Transverse colon (tissue), 4 donors: Measurements from ENCODE around the gene EEPD1. TPM values are rescaled to one million over a fixed set of nuclear protein-coding genes. Genes with fewer than 3 reads are reported as not detected.

Experiments
- DNase-seq: peaks from one replicate; pipeline ENCODE4 v3.0.0-alpha.2; 2019
- H3K27ac ChIP-seq, 4 donors: fragments of 200-600 bp; sonication (generic); 2 replicates each; pipeline ENCODE4 v1.5.1; 2016 to 2018; ENCODE audit warnings: inconsistent platforms in 4 of 4
- H3K27me3 ChIP-seq: fragments of 200-600 bp; sonication (generic); 2 replicates; pipeline ENCODE4 v1.5.1; 2017; ENCODE audit warnings: inconsistent platforms
- H3K36me3 ChIP-seq, 4 donors: fragments of 200-600 bp; sonication (generic); 2 replicates each; pipeline ENCODE4 v1.5.1; 2017 to 2019; ENCODE audit warnings: inconsistent platforms in 4 of 4
- H3K4me1 ChIP-seq, 4 donors: fragments of 200-600 bp; sonication (generic); 2 replicates each; pipeline ENCODE4 v1.5.1; 2017 to 2020; ENCODE audit warnings: inconsistent platforms in 4 of 4
- H3K4me3 ChIP-seq, 4 donors: fragments of 200-600 bp; sonication (generic); 1 replicate in 1 of 4; 2 replicates in 3 of 4; pipeline versions ENCODE4 v1.5.1 to v1.6.1; 2017 to 2019; ENCODE audit warnings: inconsistent platforms in 4 of 4
- H3K9me3 ChIP-seq, 2 donors: fragments of 200-600 bp; sonication (generic); 2 replicates each; pipeline ENCODE4 v1.5.1; 2017 to 2019; ENCODE audit warnings: inconsistent platforms in 2 of 2
- EP300 ChIP-seq: sonication (generic); formaldehyde crosslinking; IDR thresholded peaks from one replicate; pipeline ENCODE4 v1.6.1; 2017; ENCODE audit warnings: antibody characterized with exemption, low read depth
- POLR2A ChIP-seq: fragments of 450-650 bp; IDR thresholded peaks from one replicate; pipeline ENCODE4 v1.6.1; 2016; ENCODE audit warnings: antibody characterized with exemption, mild to moderate bottlenecking, moderate library complexity
- POLR2AphosphoS5 ChIP-seq, 3 donors: sonication (generic); formaldehyde crosslinking; IDR thresholded peaks; one replicate each; pipeline ENCODE4 v1.6.1; 2016; ENCODE audit warnings: antibody characterized with exemption in 3 of 3
- WGBS, 2 donors: methylation state at CpG; one replicate each; pipeline ENCODE4 v1.1.5; 2018; ENCODE audit warnings: low coverage in 1 of 2; 5-methylcytosine and 5-hydroxymethylcytosine counted together
- in situ Hi-C, 4 donors: fragments of 200-750 bp; cut with MboI; loops; one replicate each; pipeline versions ENCODE4 v1.15.0 to v1.15.1; 2017; ENCODE audit warnings: low sequenced_read_pairs in 3 of 4, low pct_ligation_motif_present in 1 of 4, low pct_unique_long_range_greater_than_20kb in 1 of 4
- intact Hi-C: fragments of 100-400 bp; cut with DNase I; formaldehyde crosslinking; loops from one replicate; pipeline ENCODE4 v1.15.1; 2023; ENCODE audit warnings: low total_unique reads
- total RNA-seq, 4 donors: library from RNA; depleted of rRNA; stranded (reverse); fragments of >200 nt; gene quantifications; one replicate each; pipeline ENCODE4 v1.1.0, GENCODE V29; 2016
- TF ChIP-seq, protein P1 (sequence below), 5 experiments: fragments of 200-600 bp in 3 of 5; fragments of 450-650 bp in 2 of 5; sonication (generic) in 3 of 5; IDR thresholded peaks; 1 replicate in 2 of 5; 2 replicates in 3 of 5; pipeline ENCODE4 v1.5.1; 2016 to 2017; ENCODE audit warnings: antibody characterized with exemption in 5 of 5, inconsistent platforms in 3 of 5, mild to moderate bottlenecking in 2 of 5, moderate library complexity in 1 of 5

EEPD1 gene
- total RNA-seq, 4 donors from 2014 or later, result 16.2 to 36.2 (median 25.2) TPM

DNA sequence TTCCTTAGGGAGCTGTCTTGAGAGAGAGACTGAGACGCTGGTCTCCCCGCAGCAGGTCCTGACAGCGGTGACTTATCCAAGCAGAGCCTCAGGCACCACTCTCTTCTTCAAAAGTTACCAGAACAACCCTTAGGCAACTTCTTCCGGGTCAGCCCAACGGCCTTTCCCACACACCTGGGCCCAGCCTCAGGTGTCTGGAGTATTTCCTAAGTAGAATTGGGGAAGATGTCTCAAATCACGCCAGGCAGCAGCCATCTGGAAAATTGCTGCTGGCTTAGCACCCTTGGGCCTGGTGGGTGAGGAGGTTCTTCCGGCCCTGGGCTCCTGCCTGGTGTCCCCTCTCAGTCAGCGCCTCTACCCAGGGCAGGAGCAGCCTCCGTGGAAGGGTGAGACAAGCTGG, 156.2 kb downstream of the EEPD1 start:
- WGBS, 2 donors, result 89 to 93% methylated on average over 3 to 9 of the region's 9 CpGs
- in situ Hi-C loops, result loop anchor here in 1 of 4 donors (25.0 kb wide), 1 partner anchor 597 kb away; no protein-coding TSS in a partner anchor
- TF ChIP-seq POLR2A (no peak), EP300 (no peak), POLR2AphosphoS5 (IDR thresholded peaks at IDR 0.05) (no peak)
- TF ChIP-seq, protein P1, sequence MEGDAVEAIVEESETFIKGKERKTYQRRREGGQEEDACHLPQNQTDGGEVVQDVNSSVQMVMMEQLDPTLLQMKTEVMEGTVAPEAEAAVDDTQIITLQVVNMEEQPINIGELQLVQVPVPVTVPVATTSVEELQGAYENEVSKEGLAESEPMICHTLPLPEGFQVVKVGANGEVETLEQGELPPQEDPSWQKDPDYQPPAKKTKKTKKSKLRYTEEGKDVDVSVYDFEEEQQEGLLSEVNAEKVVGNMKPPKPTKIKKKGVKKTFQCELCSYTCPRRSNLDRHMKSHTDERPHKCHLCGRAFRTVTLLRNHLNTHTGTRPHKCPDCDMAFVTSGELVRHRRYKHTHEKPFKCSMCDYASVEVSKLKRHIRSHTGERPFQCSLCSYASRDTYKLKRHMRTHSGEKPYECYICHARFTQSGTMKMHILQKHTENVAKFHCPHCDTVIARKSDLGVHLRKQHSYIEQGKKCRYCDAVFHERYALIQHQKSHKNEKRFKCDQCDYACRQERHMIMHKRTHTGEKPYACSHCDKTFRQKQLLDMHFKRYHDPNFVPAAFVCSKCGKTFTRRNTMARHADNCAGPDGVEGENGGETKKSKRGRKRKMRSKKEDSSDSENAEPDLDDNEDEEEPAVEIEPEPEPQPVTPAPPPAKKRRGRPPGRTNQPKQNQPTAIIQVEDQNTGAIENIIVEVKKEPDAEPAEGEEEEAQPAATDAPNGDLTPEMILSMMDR (IDR thresholded peaks at IDR 0.05), result no peak
- Histone ChIP-seq H3K4me1 (peaks cover 0 to 3% (median under 1%) of the 10 kb centered on the region in 4 donors), H3K36me3 (no peaks in the 10 kb centered on the region), H3K27ac (no peak overlapping the region), H3K27me3 (no peaks in the 10 kb centered on the region), H3K4me3 (no peak overlapping the region), H3K9me3 (no peaks in the 10 kb centered on the region)
- intact Hi-C loops, result no loop called here
- no peak for DNase-seq

DNA sequence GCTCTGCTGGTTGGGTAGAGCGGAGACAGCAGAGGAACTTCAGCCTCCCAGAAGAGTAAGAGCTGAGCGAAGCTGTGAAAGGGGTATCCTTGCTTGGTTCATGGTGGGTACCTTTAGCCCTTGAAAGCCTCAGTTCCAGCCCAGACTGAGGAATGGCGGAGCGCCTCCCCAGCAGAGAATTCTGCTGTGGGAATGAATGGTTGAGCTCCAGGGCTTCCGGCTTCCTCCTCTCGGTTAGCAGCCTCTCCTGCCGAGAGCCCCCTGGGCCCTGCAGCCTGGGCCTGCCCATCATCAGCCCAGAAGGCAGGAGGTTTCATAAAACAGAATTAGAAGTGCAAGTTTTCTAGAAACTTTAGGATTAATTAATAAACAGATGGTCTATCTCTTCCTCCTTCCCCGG, 156.7 kb downstream of the EEPD1 start:
- no peak for DNase-seq
- intact Hi-C loops (no loop called here), in situ Hi-C loops (loop anchor here in 3 of 4 donors (10.0 to 25.0 kb wide), 2 partner anchors 315 to 597 kb away; no protein-coding TSS in a partner anchor)
- 93 to 97% methylated on average over 1 to 8 of the region's 8 CpGs for WGBS, 2 donors
- Histone ChIP-seq H3K27ac (no peak overlapping the region), H3K36me3 (no peaks in the 10 kb centered on the region), H3K4me3 (no peak overlapping the region), H3K27me3 (no peaks in the 10 kb centered on the region), H3K4me1 (peaks cover 0 to 3% (median 0%) of the 10 kb centered on the region in 4 donors), H3K9me3 (no peaks in the 10 kb centered on the region)
- TF ChIP-seq EP300, result no peak
- TF ChIP-seq POLR2AphosphoS5 (IDR thresholded peaks at IDR 0.05), result no peak
- TF ChIP-seq, protein P1 (IDR thresholded peaks at IDR 0.05), result no peak
- TF ChIP-seq POLR2A, result no peak

DNA sequence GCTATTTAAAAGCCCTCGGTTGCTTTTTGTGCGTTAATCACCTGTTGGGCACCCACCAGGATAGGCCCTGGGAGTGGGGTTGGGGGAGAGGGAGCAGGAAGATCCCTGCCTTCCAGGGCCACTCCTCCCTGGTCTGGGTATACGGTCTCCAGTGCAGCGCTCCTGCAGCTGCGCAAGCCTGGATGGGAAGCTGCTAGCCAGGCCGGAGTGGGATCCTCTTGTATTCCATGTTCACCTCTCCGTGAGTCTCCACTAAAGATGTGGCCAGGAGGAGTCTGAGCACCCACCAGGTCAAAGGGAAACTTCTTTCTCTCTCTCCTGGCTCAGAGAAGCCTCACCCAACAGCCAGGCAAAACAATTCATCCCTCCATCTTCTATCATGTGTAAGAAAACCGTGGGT, 157.8 kb downstream of the EEPD1 start:
- intact Hi-C loops (no loop called here), in situ Hi-C loops (loop anchor here in 3 of 4 donors (10.0 to 25.0 kb wide), 2 partner anchors 316 to 599 kb away; no protein-coding TSS in a partner anchor)
- Histone ChIP-seq H3K27ac (no peak overlapping the region), H3K4me3 (no peak overlapping the region), H3K27me3 (no peaks in the 10 kb centered on the region), H3K36me3 (no peaks in the 10 kb centered on the region), H3K9me3 (no peaks in the 10 kb centered on the region), H3K4me1 (peaks cover 0 to 8% (median 3%) of the 10 kb centered on the region in 4 donors)
- TF ChIP-seq POLR2AphosphoS5 (IDR thresholded peaks at IDR 0.05) (no peak), EP300 (no peak), POLR2A (no peak)
- TF ChIP-seq, protein P1 (IDR thresholded peaks at IDR 0.05), result no peak
- 85% methylated on average over 2 to 8 of the region's 8 CpGs for WGBS, 2 donors
- no peak for DNase-seq

DNA sequence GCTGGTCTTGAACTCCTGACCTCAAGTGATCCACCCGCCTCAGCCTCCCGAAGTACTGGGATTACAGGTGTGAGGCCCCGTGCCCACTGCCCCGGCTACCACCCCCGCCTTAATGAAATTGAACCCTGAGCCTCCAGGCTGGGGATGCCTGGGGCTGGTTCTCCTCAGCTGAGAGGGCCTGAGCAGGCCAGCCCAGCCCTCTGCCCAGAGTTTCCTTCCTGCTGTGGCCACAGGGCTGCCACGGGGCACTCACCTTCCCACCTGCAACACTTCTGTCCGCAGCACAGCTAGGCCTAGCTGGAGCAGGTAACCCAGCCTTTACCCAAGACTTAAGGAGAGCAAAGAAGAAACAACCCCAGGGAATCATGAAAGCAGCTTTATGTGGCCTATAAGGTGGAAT, 158.5 kb downstream of the EEPD1 start:
- Histone ChIP-seq H3K4me3 (no peak overlapping the region), H3K27ac (no peak overlapping the region), H3K36me3 (no peaks in the 10 kb centered on the region), H3K9me3 (no peaks in the 10 kb centered on the region), H3K4me1 (peaks cover 0 to 8% (median 3%) of the 10 kb centered on the region in 4 donors), H3K27me3 (no peaks in the 10 kb centered on the region)
- no peak for DNase-seq
- in situ Hi-C loops, result loop anchor here in 3 of 4 donors (10.0 to 25.0 kb wide), 2 partner anchors 317 to 599 kb away; no protein-coding TSS in a partner anchor
- WGBS, 2 donors, result 78% methylated on average over 7 of the region's 7 CpGs; no CpG with 5 or more reads in 1 of the 2 donors
- TF ChIP-seq POLR2A, result no peak
- TF ChIP-seq EP300, result no peak
- TF ChIP-seq POLR2AphosphoS5 (IDR thresholded peaks at IDR 0.05), result no peak
- TF ChIP-seq, protein P1 (IDR thresholded peaks at IDR 0.05), result no peak
- intact Hi-C loops, result no loop called here
